SK-N-SH (cell line): ENCODE data around the gene MMP28. TPM values are rescaled to one million over a fixed set of nuclear protein-coding genes. Genes with fewer than 3 reads are reported as not detected.

Experiments used
- CTCF ChIA-PET: fragments of 300-600, 350-600 bp; formaldehyde crosslinking; extraction: SDS; loops from one replicate; lab custom pipeline; 2021; lab: Yijun Ruan, JAX
- POLR2A ChIA-PET: fragments of 350-600 bp; sonication (Branson Sonifier 250); formaldehyde crosslinking; extraction: SDS; loops from one replicate; lab custom pipeline; 2020; ENCODE audit warnings: antibody characterized with exemption, inconsistent platforms; lab: Yijun Ruan, JAX
- DNase-seq: peaks from one replicate; pipeline ENCODE4 v3.0.0; 2012
- H2AFZ ChIP-seq: fragments of 200-600 bp; sonication (generic); 2 replicates; pipeline ENCODE4 v1.8.1; 2016; ENCODE audit warnings: antibody characterized with exemption, mild to moderate bottlenecking, low read depth
- H3F3A ChIP-seq: fragments of 200-600 bp; sonication (generic); replicated peaks from 2 replicates; pipeline ENCODE3; 2016; ENCODE audit warnings: antibody characterized with exemption, mild to moderate bottlenecking; ENCODE audit not compliant: insufficient read depth
- H3K27ac ChIP-seq, 2 experiments: fragments of 200-500 bp in 1 of 2; fragments of 200-600 bp in 1 of 2; sonication (Bioruptor generic) in 1 of 2; sonication (generic), shearing (Covaris generic) in 1 of 2; 2 replicates each; pipeline versions ENCODE4 v1.5.1 to v1.6.1; 2014 to 2016; ENCODE audit warnings: low read depth in 2 of 2, inconsistent platforms in 1 of 2, low read length in 1 of 2, mild to moderate bottlenecking in 1 of 2, mixed read lengths in 1 of 2
- H3K27me3 ChIP-seq: fragments of 200-600 bp; sonication (generic), shearing (Covaris generic); 2 replicates; pipeline ENCODE4 v1.6.1; 2016; ENCODE audit warnings: mixed run types; ENCODE audit not compliant: insufficient read depth
- H3K36me3 ChIP-seq, 2 experiments: fragments of 200-500 bp in 1 of 2; fragments of 200-600 bp in 1 of 2; sonication (Bioruptor generic) in 1 of 2; sonication (generic) in 1 of 2; replicated peaks in 1 of 2; 2 replicates each; pipeline versions ENCODE3 to v1.5.1; 2014 to 2016; ENCODE audit warnings: low read length in 1 of 2, mild to moderate bottlenecking in 1 of 2; ENCODE audit not compliant: insufficient read depth in 2 of 2, control insufficient read depth in 1 of 2
- H3K4me1 ChIP-seq, 2 experiments: fragments of 200-500 bp in 1 of 2; fragments of 200-600 bp in 1 of 2; sonication (Bioruptor generic) in 1 of 2; sonication (generic), shearing (Covaris generic) in 1 of 2; 2 replicates each; pipeline versions ENCODE4 v1.5.1 to v1.6.1; 2014 to 2016; ENCODE audit warnings: low read depth in 1 of 2, low read length in 1 of 2, mixed run types in 1 of 2; ENCODE audit not compliant: insufficient read depth in 2 of 2, control insufficient read depth in 1 of 2
- H3K4me2 ChIP-seq: fragments of 200-600 bp; sonication (generic), shearing (Covaris generic); 2 replicates; pipeline ENCODE4 v1.6.1; 2017; ENCODE audit warnings: mixed run types
- H3K4me3 ChIP-seq, 2 experiments: fragments of 200-500 bp in 1 of 2; fragments of 200-600 bp in 1 of 2; sonication (Bioruptor generic) in 1 of 2; sonication (generic), shearing (Covaris generic) in 1 of 2; 2 replicates each; pipeline versions ENCODE4 v1.5.1 to v1.8.1; 2014 to 2016; ENCODE audit warnings: low read depth in 2 of 2, inconsistent platforms in 1 of 2, low read length in 1 of 2, mild to moderate bottlenecking in 1 of 2, mixed read lengths in 1 of 2, moderate library complexity in 1 of 2
- H3K79me2 ChIP-seq: fragments of 200-600 bp; sonication (generic); 2 replicates; pipeline ENCODE4 v1.8.1; 2017; ENCODE audit warnings: mild to moderate bottlenecking; ENCODE audit not compliant: insufficient read depth
- H3K9ac ChIP-seq: fragments of 200-600 bp; sonication (generic); 2 replicates; pipeline ENCODE4 v1.6.1; 2017; ENCODE audit warnings: mixed run types
- H3K9me2 ChIP-seq: fragments of 200-600 bp; sonication (generic); 2 replicates; pipeline ENCODE4 v1.6.1; 2017; ENCODE audit warnings: mixed run types
- H3K9me3 ChIP-seq: fragments of 200-600 bp; sonication (generic); 2 replicates; pipeline ENCODE4 v1.6.1; 2017; ENCODE audit warnings: mixed run types, mild to moderate bottlenecking, moderate library complexity
- H4K20me1 ChIP-seq: fragments of 200-600 bp; sonication (generic); 2 replicates; pipeline ENCODE4 v1.6.1; 2017; ENCODE audit warnings: mild to moderate bottlenecking, mixed run types; ENCODE audit not compliant: insufficient read depth
- ELF1 ChIP-seq: IDR thresholded peaks from 2 replicates; pipeline ENCODE4 v1.4.0; 2012
- EZH2phosphoT487 ChIP-seq: fragments of 200-600 bp; sonication (generic); IDR thresholded peaks from 2 replicates; pipeline ENCODE4 v1.6.1; 2017; ENCODE audit warnings: low read depth, mixed run types, mild to moderate bottlenecking, antibody characterized with exemption, moderate library complexity, borderline replicate concordance
- NFIC ChIP-seq: IDR thresholded peaks from 2 replicates; pipeline ENCODE4 v1.4.0; 2012; ENCODE audit warnings: borderline replicate concordance
- NRF1 ChIP-seq: IDR thresholded peaks from 2 replicates; pipeline ENCODE4 v1.6.1; 2012; ENCODE audit warnings: low read depth, mild to moderate bottlenecking, low read length
- POLR2AphosphoS5 ChIP-seq: IDR thresholded peaks from 2 replicates; pipeline ENCODE4 v1.6.1; 2012; ENCODE audit warnings: low read depth, low read length
- RCOR1 ChIP-seq: fragments of 150-350 bp; IDR thresholded peaks from 2 replicates; pipeline ENCODE4 v1.6.1; 2017; ENCODE audit warnings: antibody characterized with exemption, low read length
- RXRA ChIP-seq: IDR thresholded peaks from 2 replicates; pipeline ENCODE4 v1.4.0; 2012; ENCODE audit warnings: low read depth, mild to moderate bottlenecking, borderline replicate concordance
- SIN3A ChIP-seq: IDR thresholded peaks from 2 replicates; pipeline ENCODE4 v1.6.1; 2012; ENCODE audit warnings: low read depth, mild to moderate bottlenecking, low read length, moderate library complexity, borderline replicate concordance
- YY1 ChIP-seq: IDR thresholded peaks from 2 replicates; pipeline ENCODE4 v1.4.0; 2012; ENCODE audit warnings: low read depth, mild to moderate bottlenecking
- WGBS: methylation state at CpG from one replicate; pipeline ENCODE4 v1.1.6; 2017; ENCODE audit warnings: low lambda C conversion rate; 5-methylcytosine and 5-hydroxymethylcytosine counted together
- polyA plus RNA-seq, 3 experiments: library from polyadenylated mRNA; depleted of rRNA; stranded (reverse); fragments of >200 nt; gene quantifications; 2 replicates each; pipeline ENCODE4 v1.2.3, GENCODE V29; 2012
- TF ChIP-seq, protein P1 (sequence below): IDR thresholded peaks from 2 replicates; pipeline ENCODE4 v1.6.1; 2012; ENCODE audit warnings: mild to moderate bottlenecking, low read depth, low read length, moderate library complexity
- TF ChIP-seq, protein P2 (sequence below): IDR thresholded peaks from 2 replicates; pipeline ENCODE4 v1.4.0; 2012; ENCODE audit warnings: low read depth, borderline replicate concordance

MMP28 gene
- polyA plus RNA-seq, 1 of the 3 experiments (the other 2 are of a cell fraction): 0.33 TPM

DNA sequence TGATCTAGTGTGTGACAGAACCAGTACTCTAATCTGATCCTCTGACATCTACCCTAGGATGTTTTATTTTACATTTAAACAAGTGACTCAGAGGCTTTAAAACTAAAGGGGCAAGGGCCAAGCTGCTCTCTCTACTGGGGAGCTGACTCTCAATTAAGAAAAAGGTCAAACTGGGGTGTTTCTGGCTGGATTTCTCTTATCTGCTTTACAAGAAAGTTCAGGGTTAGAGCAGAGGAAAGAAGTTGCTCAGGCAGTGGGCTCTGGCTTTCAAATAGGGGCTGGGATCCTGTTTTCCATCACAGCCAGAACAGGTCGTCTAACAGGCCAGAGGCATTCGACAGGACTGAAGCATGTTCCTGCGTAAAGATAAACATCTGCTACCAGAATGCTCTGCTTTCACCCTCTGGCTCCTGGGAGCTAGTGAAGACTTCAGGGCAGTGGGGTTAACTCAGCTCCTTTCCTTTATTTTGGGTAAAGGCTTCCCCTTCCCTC is 8.5 kb downstream of the MMP28 start (continued):
- TF ChIP-seq, protein P1, sequence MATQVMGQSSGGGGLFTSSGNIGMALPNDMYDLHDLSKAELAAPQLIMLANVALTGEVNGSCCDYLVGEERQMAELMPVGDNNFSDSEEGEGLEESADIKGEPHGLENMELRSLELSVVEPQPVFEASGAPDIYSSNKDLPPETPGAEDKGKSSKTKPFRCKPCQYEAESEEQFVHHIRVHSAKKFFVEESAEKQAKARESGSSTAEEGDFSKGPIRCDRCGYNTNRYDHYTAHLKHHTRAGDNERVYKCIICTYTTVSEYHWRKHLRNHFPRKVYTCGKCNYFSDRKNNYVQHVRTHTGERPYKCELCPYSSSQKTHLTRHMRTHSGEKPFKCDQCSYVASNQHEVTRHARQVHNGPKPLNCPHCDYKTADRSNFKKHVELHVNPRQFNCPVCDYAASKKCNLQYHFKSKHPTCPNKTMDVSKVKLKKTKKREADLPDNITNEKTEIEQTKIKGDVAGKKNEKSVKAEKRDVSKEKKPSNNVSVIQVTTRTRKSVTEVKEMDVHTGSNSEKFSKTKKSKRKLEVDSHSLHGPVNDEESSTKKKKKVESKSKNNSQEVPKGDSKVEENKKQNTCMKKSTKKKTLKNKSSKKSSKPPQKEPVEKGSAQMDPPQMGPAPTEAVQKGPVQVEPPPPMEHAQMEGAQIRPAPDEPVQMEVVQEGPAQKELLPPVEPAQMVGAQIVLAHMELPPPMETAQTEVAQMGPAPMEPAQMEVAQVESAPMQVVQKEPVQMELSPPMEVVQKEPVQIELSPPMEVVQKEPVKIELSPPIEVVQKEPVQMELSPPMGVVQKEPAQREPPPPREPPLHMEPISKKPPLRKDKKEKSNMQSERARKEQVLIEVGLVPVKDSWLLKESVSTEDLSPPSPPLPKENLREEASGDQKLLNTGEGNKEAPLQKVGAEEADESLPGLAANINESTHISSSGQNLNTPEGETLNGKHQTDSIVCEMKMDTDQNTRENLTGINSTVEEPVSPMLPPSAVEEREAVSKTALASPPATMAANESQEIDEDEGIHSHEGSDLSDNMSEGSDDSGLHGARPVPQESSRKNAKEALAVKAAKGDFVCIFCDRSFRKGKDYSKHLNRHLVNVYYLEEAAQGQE: no peak
- TF ChIP-seq NRF1: no peak
- TF ChIP-seq SIN3A: no peak
- peak; percentile 96 for TF ChIP-seq RCOR1
- TF ChIP-seq EZH2phosphoT487: no peak
- no peak for TF ChIP-seq NFIC
- TF ChIP-seq, all 33 proteins: peak for 9

GRCh38 chr17:35784895-35785294 is 10.5 kb downstream of the MMP28 start:
- POLR2A ChIA-PET: interaction anchor here (2.1 kb wide), 1 partner anchor 24 kb away, joined by 12 read pairs; the partner anchor contains the start of gene TAF15
- Histone ChIP-seq H3F3A (peaks cover 9% of the 10 kb centered on the region), H3K4me2 (no peak overlapping the region), H3K4me3 (no peak overlapping the region), H3K36me3 (no peaks in the 10 kb centered on the region), H3K9ac (no peak overlapping the region), H3K27me3 (peaks cover 11% of the 10 kb centered on the region; the same call in 1 of the 2 replicates), H2AFZ (no peak overlapping the region), H3K9me2 (no peaks in the 10 kb centered on the region), H3K79me2 (no peaks in the 10 kb centered on the region), H3K9me3 (no peaks in the 10 kb centered on the region), H3K27ac (peak overlapping the region in 1 of 2 experiments; percentile 7; a peak in 1 of 4 replicates), H4K20me1 (no peaks in the 10 kb centered on the region), H3K4me1 (peaks cover 0 to 44% of the 10 kb centered on the region in 2 experiments; a peak in 3 of 4 replicates)
- TF ChIP-seq POLR2AphosphoS5: no peak
- TF ChIP-seq RXRA: no peak
- TF ChIP-seq EZH2phosphoT487: no peak
- TF ChIP-seq, protein P1: no peak
- no peak for TF ChIP-seq YY1
- TF ChIP-seq ELF1: no peak
- no peak for TF ChIP-seq RCOR1
- TF ChIP-seq, protein P2, sequence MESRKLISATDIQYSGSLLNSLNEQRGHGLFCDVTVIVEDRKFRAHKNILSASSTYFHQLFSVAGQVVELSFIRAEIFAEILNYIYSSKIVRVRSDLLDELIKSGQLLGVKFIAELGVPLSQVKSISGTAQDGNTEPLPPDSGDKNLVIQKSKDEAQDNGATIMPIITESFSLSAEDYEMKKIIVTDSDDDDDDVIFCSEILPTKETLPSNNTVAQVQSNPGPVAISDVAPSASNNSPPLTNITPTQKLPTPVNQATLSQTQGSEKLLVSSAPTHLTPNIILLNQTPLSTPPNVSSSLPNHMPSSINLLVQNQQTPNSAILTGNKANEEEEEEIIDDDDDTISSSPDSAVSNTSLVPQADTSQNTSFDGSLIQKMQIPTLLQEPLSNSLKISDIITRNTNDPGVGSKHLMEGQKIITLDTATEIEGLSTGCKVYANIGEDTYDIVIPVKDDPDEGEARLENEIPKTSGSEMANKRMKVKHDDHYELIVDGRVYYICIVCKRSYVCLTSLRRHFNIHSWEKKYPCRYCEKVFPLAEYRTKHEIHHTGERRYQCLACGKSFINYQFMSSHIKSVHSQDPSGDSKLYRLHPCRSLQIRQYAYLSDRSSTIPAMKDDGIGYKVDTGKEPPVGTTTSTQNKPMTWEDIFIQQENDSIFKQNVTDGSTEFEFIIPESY: no peak
- WGBS: 89% methylated on average over 2 of the region's 2 CpGs
- CTCF ChIA-PET: interaction anchor here (1.0 to 31.2 kb wide), 3 partner anchors 13 to 23 kb away, joined by 3 to 809 read pairs (median 100); partner anchors contain the start of gene TAF15
- DNase-seq: no peak
